ENCODE measurements around the gene MAS1.
"Not testable (repeated sequence)": the region's sequence is repeated elsewhere in the genome, so short reads cannot be mapped to it uniquely, and the experiment has no call there.

The MAS1 gene

GRCh38 chr6:159916237-159916636, 25.4 kb downstream of the MAS1 start:
- CTCF ChIA-PET = interaction anchor here (2.0 kb wide), 1 partner anchor 53 kb away, joined by 6 read pairs; no protein-coding TSS in a partner anchor
- POLR2A ChIA-PET = no interaction called here
- no peak for TF ChIP-seq CTCF (IDR thresholded peaks at IDR 0.05; ENCODE audit: control extremely low read depth, extremely low read depth, low read depth, missing control alignments)
- no peak for DNase-seq (ENCODE audit: extremely low spot score)

GRCh38 chr6:159916752-159917151, 26.0 kb downstream of the MAS1 start:
- no peak for DNase-seq (ENCODE audit: extremely low spot score)
- TF ChIP-seq CTCF (IDR thresholded peaks at IDR 0.05; ENCODE audit: control extremely low read depth, extremely low read depth, low read depth, missing control alignments) = no peak
- POLR2A ChIA-PET = no interaction called here
- CTCF ChIA-PET = interaction anchor here (2.0 kb wide), 1 partner anchor 53 kb away, joined by 6 read pairs; no protein-coding TSS in a partner anchor

- DNase-seq (ENCODE audit: extremely low spot score) = no peak
- TF ChIP-seq CTCF (IDR thresholded peaks at IDR 0.05; ENCODE audit: control extremely low read depth, extremely low read depth, low read depth, missing control alignments) = no peak
- ChIA-PET CTCF (no interaction called here), POLR2A (no interaction called here)
These were observed 28.3 kb downstream of the MAS1 start for GRCh38 chr6:159919011-159919511.

- ChIA-PET POLR2A (no interaction called here), CTCF (no interaction called here)
- no peak for TF ChIP-seq CTCF (IDR thresholded peaks at IDR 0.05; ENCODE audit: control extremely low read depth, extremely low read depth, low read depth, missing control alignments)
- DNase-seq (ENCODE audit: extremely low spot score) = no peak
These were observed 29.0 kb downstream of the MAS1 start for GRCh38 chr6:159919800-159920199.

GRCh38 chr6:159924150-159924549, 33.4 kb downstream of the MAS1 start:
- DNase-seq (ENCODE audit: extremely low spot score); CTCF ChIA-PET; POLR2A ChIA-PET: not testable (repeated sequence)

- CTCF ChIA-PET = interaction anchor here (0.7 to 0.9 kb wide), 2 partner anchors 63 to 171 kb away, joined by 3 read pairs; no protein-coding TSS in a partner anchor
- DNase-seq (ENCODE audit: extremely low spot score) = no peak
- no peak for TF ChIP-seq CTCF (IDR thresholded peaks at IDR 0.05; ENCODE audit: control extremely low read depth, extremely low read depth, low read depth, missing control alignments)
- POLR2A ChIA-PET = no interaction called here
These were observed 35.9 kb downstream of the MAS1 start for GRCh38 chr6:159926542-159927203.

- peak; percentile 26 for DNase-seq (ENCODE audit: extremely low spot score)
- POLR2A ChIA-PET = no interaction called here
- CTCF ChIA-PET = interaction anchor here (0.9 to 1.9 kb wide), 6 partner anchors 12 to 66 kb away, joined by 3 to 6 read pairs (median 3); no protein-coding TSS in a partner anchor
- no peak for TF ChIP-seq CTCF (IDR thresholded peaks at IDR 0.05; ENCODE audit: control extremely low read depth, extremely low read depth, low read depth, missing control alignments)
These were observed 39.0 kb downstream of the MAS1 start for GRCh38 chr6:159929819-159930218.
